CD4-positive, alpha-beta memory T cell (primary cell): ENCODE results near the gene USP6. TPM values are rescaled to one million over a fixed set of nuclear protein-coding genes. Genes with fewer than 3 reads are reported as not detected.

Experiments used
- polyA plus RNA-seq, 2 donors: library from polyadenylated mRNA; unstranded; fragments of 300-500 nt; fragmentation: Illumina TruSeq; gene quantifications; one replicate each; pipeline ENCODE4 v1.2.3, GENCODE V29; 2021
- total RNA-seq, 2 experiments: library from RNA; stranded (reverse); gene quantifications; one replicate each; pipeline ENCODE4 v1.2.3, GENCODE V29; 2021

The USP6 gene
- total and polyA plus RNA-seq, 4 experiments from 2014 or later = 0.02 to 0.14 (median 0.02) TPM; not detected in 1

Other genes starting within 250 kb of the USP6 start
- 1 to 10 TPM; 4.3 to 5.0 TPM for gene C17orf107, start 216.5 kb upstream of the USP6 start, total RNA-seq
- gene C17orf107, start 216.5 kb upstream of the USP6 start, polyA plus RNA-seq = under 1 TPM; 0.50 to 0.68 TPM
- 1 to 10 TPM in 1 of 2 experiments, under 1 TPM in 1; 0.64 to 1.3 TPM for gene CHRNE, start 212.9 kb upstream of the USP6 start, total RNA-seq
- gene CHRNE, start 212.9 kb upstream of the USP6 start, polyA plus RNA-seq = under 1 TPM; 0.08 to 0.21 TPM
- not detected for gene GP1BA, start 183.8 kb upstream of the USP6 start, total RNA-seq
- not detected for gene GP1BA, start 183.8 kb upstream of the USP6 start, polyA plus RNA-seq
- gene SLC25A11, start 176.0 kb upstream of the USP6 start, total RNA-seq = 10 to 100 TPM; 43.5 to 49.5 TPM
- 100 to 1,000 TPM in 1 of 2 donors, 10 to 100 TPM in 1; 55.1 to 101 TPM for gene SLC25A11, start 176.0 kb upstream of the USP6 start, polyA plus RNA-seq
- gene RNF167, start 175.8 kb upstream of the USP6 start, total RNA-seq = 100 to 1,000 TPM; 154 to 172 TPM
- gene RNF167, start 175.8 kb upstream of the USP6 start, polyA plus RNA-seq = 10 to 100 TPM; 52.4 to 61.5 TPM
- 100 to 1,000 TPM; 560 to 585 TPM for gene PFN1, start 167.5 kb upstream of the USP6 start, total RNA-seq
- 1,000 to 10,000 TPM; 2,226 to 2,605 TPM for gene PFN1, start 167.5 kb upstream of the USP6 start, polyA plus RNA-seq
- gene ENO3, start 164.9 kb upstream of the USP6 start, total RNA-seq = 10 to 100 TPM; 16.2 to 21.8 TPM
- 1 to 10 TPM; 1.5 to 2.4 TPM for gene ENO3, start 164.9 kb upstream of the USP6 start, polyA plus RNA-seq
- gene SPAG7, start 148.2 kb upstream of the USP6 start, total RNA-seq = 10 to 100 TPM; 36.7 to 38.4 TPM
- gene SPAG7, start 148.2 kb upstream of the USP6 start, polyA plus RNA-seq = 100 to 1,000 TPM in 1 of 2 donors, 10 to 100 TPM in 1; 94.1 to 133 TPM
- 10 to 100 TPM; 63.0 to 84.8 TPM for gene CAMTA2, start 128.4 kb upstream of the USP6 start, total RNA-seq
- 10 to 100 TPM in 1 of 2 donors, 1 to 10 TPM in 1; 4.6 to 25.4 TPM for gene CAMTA2, start 128.4 kb upstream of the USP6 start, polyA plus RNA-seq
- gene INCA1, start 118.5 kb upstream of the USP6 start, total RNA-seq = under 1 TPM; 0.36 to 0.67 TPM
- under 1 TPM; 0.26 to 0.71 TPM for gene INCA1, start 118.5 kb upstream of the USP6 start, polyA plus RNA-seq
- gene KIF1C, start 118.1 kb upstream of the USP6 start, total RNA-seq = 10 to 100 TPM; 29.8 to 36.9 TPM
- 10 to 100 TPM in 1 of 2 donors, 1 to 10 TPM in 1; 1.8 to 10.8 TPM for gene KIF1C, start 118.1 kb upstream of the USP6 start, polyA plus RNA-seq
- gene SLC52A1, start 80.6 kb upstream of the USP6 start, total RNA-seq = under 1 TPM; 0.53 to 0.58 TPM
- gene SLC52A1, start 80.6 kb upstream of the USP6 start, polyA plus RNA-seq = under 1 TPM; 0.20 to 0.29 TPM
- gene ZFP3, start 37.6 kb upstream of the USP6 start, total RNA-seq = 10 to 100 TPM; 12.0 to 13.0 TPM
- 1 to 10 TPM in 1 of 2 donors, under 1 TPM in 1; 0.52 to 1.3 TPM for gene ZFP3, start 37.6 kb upstream of the USP6 start, polyA plus RNA-seq
- 10 to 100 TPM; 18.7 to 19.7 TPM for gene ZNF232, start 4.2 kb upstream of the USP6 start, total RNA-seq
- 1 to 10 TPM; 2.8 to 9.8 TPM for gene ZNF232, start 4.2 kb upstream of the USP6 start, polyA plus RNA-seq
- 10 to 100 TPM; 28.9 to 30.7 TPM for gene ZNF594, start 75.8 kb downstream of the USP6 start, total RNA-seq
- gene ZNF594, start 75.8 kb downstream of the USP6 start, polyA plus RNA-seq = 1 to 10 TPM in 1 of 2 donors, under 1 TPM in 1; 0.57 to 2.6 TPM
- under 1 TPM; 0.19 to 0.32 TPM for gene SCIMP, start 118.8 kb downstream of the USP6 start, total RNA-seq
- gene SCIMP, start 118.8 kb downstream of the USP6 start, polyA plus RNA-seq = 1 to 10 TPM in 1 of 2 donors, under 1 TPM in 1; 0.08 to 1.5 TPM
- 10 to 100 TPM; 53.9 to 54.2 TPM for gene RABEP1, start 166.3 kb downstream of the USP6 start, total RNA-seq
- gene RABEP1, start 166.3 kb downstream of the USP6 start, polyA plus RNA-seq = 10 to 100 TPM; 13.9 to 33.1 TPM